ENCODE data around the gene NUPR1. TPM values are rescaled to one million over a fixed set of nuclear protein-coding genes. Genes with fewer than 3 reads are reported as not detected.
"Not testable (repeated sequence)": the region's sequence is repeated elsewhere in the genome, so short reads cannot be mapped to it uniquely, and the experiment has no call there.

Gene NUPR1
- total and polyA plus RNA-seq, 8 donors, result 31.3 to 142 (median 39.0) TPM

DNA sequence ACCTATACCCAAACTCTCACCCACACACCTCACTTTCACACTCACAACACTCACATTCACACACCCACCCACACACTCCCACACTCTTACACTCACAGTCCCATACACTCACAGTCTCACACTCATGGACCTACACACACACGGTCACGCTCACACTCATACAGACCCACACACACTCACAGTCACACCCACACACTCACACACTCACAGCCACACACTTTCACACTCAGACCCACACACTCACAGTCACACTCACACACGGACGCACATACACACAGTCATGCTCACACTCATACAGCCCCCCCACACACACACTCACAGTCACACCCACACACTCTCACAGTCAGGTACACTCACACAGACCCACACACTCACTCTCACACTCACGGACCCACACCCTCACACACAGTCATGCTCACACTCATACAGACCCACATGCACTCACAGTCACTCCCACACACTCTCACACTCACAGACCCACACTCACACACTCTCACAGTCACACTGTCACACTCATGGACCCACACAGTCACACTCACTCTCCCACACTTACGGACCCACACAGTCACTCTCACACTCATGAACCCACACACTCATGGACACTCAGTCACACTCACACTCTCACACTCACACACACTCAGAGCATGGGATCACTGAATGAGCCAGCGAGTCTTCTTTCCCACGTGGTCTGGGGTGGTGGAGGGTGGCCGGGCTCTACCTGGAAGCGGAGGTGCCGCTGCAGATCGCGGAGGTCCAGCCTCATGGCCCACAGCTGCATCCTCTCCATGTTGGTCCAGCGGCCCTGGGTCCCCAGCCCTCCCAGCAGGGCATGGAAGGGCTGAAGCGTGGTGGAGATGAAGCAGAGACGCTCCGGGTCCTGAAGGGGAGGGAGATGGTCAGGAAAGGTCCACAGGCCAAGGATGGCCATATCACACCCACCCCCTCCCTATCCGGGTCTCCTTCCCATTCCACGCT, 37.2 kb downstream of the NUPR1 start:
- H3K4me3 ChIP-seq, result no peak overlapping the region
- no peak for ATAC-seq
- no peak for DNase-seq
- intact Hi-C loops (cut with DNase I), result no loop called here
- H3K27me3 ChIP-seq, result no peaks in the 10 kb centered on the region
- TF ChIP-seq, protein P1, sequence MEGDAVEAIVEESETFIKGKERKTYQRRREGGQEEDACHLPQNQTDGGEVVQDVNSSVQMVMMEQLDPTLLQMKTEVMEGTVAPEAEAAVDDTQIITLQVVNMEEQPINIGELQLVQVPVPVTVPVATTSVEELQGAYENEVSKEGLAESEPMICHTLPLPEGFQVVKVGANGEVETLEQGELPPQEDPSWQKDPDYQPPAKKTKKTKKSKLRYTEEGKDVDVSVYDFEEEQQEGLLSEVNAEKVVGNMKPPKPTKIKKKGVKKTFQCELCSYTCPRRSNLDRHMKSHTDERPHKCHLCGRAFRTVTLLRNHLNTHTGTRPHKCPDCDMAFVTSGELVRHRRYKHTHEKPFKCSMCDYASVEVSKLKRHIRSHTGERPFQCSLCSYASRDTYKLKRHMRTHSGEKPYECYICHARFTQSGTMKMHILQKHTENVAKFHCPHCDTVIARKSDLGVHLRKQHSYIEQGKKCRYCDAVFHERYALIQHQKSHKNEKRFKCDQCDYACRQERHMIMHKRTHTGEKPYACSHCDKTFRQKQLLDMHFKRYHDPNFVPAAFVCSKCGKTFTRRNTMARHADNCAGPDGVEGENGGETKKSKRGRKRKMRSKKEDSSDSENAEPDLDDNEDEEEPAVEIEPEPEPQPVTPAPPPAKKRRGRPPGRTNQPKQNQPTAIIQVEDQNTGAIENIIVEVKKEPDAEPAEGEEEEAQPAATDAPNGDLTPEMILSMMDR (IDR thresholded peaks at IDR 0.05), result no peak
- H3K27ac ChIP-seq, result no peak overlapping the region
- peaks cover 0 to 24% of the 10 kb centered on the region in 2 donors for H3K4me1 ChIP-seq
- no peaks in the 10 kb centered on the region for H3K9me3 ChIP-seq
- H3K36me3 ChIP-seq, result peaks cover 0 to 32% of the 10 kb centered on the region in 2 donors

DNA sequence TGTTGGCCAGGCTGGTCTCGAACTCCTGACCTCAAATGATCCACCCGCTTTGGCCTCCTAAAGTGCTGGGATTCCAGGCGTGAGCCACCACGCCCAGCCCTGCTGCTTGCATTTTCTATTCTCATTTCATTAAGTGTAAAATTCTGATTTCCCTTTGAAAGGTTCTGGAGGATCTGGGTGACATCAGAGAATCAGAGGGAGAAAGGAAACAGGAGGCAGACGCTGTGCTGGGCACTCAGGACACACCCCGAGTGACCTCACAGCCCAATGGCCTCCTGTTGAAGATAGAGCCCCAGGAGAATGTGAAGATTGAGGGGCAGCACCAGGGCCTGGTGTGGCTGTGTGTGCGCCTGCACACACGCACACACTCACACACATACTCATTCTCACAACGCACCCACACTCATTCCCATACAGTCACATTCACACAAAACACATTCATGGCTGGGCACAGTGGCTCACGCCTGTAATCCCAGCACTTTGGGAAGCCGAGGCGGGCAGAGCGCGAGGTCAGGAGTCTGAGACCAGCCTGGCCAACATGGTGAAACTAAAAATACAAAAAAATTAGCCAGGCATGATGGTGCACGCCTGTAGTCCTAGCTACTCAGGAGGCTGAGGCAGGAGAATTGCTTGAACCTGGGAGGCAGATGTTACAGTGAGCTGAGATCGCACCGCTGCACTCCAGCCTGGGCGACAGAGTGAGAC, 38.1 kb downstream of the NUPR1 start:
- H3K4me3 ChIP-seq; H3K27me3 ChIP-seq; H3K27ac ChIP-seq; ATAC-seq; DNase-seq; intact Hi-C loops (cut with DNase I); H3K9me3 ChIP-seq: not testable (repeated sequence)
- H3K4me1 ChIP-seq, result peaks cover 0 to 25% of the 10 kb centered on the region in 2 donors
- peaks cover 0 to 32% of the 10 kb centered on the region in 2 donors for H3K36me3 ChIP-seq

DNA sequence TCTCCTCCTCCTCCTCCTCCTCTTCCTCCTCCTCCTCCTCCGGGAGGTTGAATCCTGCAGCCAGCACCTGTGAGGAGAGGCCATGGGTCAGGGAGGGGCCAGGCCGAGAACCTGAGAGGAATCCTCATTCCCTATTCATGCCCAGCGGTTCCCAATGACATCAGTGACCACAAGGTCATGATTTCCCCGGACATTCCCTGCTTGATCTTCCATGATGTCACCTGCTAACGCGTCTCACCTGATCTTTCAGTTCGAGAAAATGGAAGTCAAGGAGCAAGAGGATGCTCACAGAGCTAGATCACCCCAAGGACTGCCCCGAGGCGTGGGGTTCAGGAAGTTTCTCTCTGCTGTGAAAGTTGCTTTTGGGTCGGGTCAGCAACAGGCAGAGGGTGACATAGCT, 38.9 kb downstream of the NUPR1 start:
- Histone ChIP-seq H3K36me3 (peaks cover 0 to 32% of the 10 kb centered on the region in 2 donors), H3K9me3 (no peaks in the 10 kb centered on the region), H3K27ac (no peak overlapping the region), H3K4me1 (peaks cover 0 to 21% of the 10 kb centered on the region in 2 donors), H3K27me3 (no peaks in the 10 kb centered on the region), H3K4me3 (no peak overlapping the region)
- intact Hi-C loops (cut with DNase I), result no loop called here
- DNase-seq (no peak), ATAC-seq (no peak)
- TF ChIP-seq, protein P1 (IDR thresholded peaks at IDR 0.05), result no peak

DNA sequence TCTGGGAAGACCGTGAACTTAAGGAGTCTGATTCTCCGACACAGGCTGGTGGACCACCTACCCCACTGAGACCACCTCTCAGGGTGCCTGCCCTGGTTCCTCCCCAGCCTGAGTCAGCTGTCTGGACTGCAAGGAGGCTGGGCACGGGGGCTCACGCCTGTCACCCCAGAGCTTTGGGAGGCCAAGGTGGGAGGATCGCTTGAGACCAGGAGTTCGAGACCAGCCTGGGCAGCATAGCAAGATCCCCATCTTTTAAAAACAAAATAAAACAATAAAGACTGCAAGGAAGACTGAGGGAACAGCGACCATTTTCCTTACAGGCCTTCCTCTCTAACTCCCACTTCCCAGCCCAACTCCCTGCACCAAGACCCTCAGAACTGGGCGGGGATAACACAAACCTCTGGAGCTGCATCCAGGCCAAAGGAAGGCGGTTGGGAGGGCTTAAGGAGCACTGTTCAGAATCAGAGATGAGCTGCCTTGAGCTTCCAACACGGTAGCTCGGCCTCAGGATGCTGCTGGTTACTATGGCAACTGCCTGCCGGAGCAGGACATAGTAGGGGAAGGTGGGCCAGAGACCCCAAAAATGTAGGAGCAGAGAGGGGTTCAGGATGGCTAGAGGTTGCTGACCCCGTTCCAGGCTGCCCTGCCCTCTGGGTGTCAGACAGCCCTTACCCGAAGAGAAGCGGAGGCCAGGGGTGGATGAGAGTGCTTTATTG, 40.0 kb downstream of the NUPR1 start:
- intact Hi-C loops (cut with DNase I), result no loop called here
- no peak overlapping the region for H3K27ac ChIP-seq
- DNase-seq (no peak), ATAC-seq (no peak)
- H3K4me1 ChIP-seq, result peaks cover 0 to 20% of the 10 kb centered on the region in 2 donors
- H3K36me3 ChIP-seq, result peaks cover 0 to 32% of the 10 kb centered on the region in 2 donors
- no peaks in the 10 kb centered on the region for H3K27me3 ChIP-seq
- TF ChIP-seq, protein P1 (IDR thresholded peaks at IDR 0.05), result no peak
- H3K4me3 ChIP-seq, result no peak overlapping the region
- no peaks in the 10 kb centered on the region for H3K9me3 ChIP-seq

DNA sequence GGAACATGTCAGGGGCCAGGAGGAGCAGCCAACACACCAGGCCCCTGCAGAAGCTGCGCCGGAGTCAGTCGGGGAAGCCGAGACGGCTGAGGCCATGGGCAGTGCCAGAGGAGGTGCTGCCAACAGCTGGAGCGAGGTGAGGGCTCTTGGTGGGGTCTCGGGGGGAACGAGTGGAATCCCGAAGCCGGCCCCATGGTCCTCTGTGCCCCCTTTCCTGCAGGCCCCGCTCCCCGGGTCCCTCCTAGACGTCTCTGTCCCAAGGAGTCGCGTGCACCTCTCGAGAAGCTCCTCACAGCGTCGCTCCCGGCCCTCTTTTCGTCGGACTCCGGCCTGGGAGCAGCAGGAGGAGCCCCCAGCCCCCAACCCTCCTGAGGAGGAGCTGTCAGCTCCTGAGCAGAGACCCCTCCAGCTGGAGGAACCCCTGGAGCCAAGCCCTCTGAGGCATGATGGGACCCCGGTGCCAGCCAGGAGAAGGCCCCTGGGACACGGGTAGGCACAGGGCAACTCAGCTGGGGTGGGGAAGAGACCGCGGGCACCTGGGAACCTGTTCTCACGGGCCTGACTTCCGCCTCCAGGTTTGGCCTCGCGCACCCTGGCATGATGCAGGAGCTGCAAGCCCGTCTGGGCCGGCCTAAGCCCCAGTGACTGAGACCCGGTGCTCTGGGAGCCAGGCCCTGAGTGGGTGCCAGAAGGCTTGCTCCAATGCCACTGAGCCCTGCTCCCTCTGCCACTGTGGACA, 40.7 kb downstream of the NUPR1 start:
- H3K36me3 ChIP-seq, result peaks cover 0 to 32% of the 10 kb centered on the region in 2 donors
- no peak for DNase-seq
- H3K4me3 ChIP-seq, result no peak overlapping the region
- TF ChIP-seq, protein P1 (IDR thresholded peaks at IDR 0.05), result no peak
- no peak for ATAC-seq
- intact Hi-C loops (cut with DNase I), result no loop called here
- H3K4me1 ChIP-seq, result peaks cover 0 to 28% of the 10 kb centered on the region in 2 donors
- no peaks in the 10 kb centered on the region for H3K27me3 ChIP-seq
- H3K27ac ChIP-seq, result no peak overlapping the region
- no peaks in the 10 kb centered on the region for H3K9me3 ChIP-seq
